Measurements from ENCODE around the gene HUS1. TPM values are rescaled to one million over a fixed set of nuclear protein-coding genes. Genes with fewer than 3 reads are reported as not detected.

HUS1 gene
- total RNA-seq, 2 donors from 2014 or later, result 15.2 to 16.9 TPM

GRCh38 chr7:47940088-47941013 lies 39.1 kb downstream of the HUS1 start:
- H3K36me3 ChIP-seq (replicated peaks in 1 of 2; ENCODE audit: insufficient read depth in 1 of 2, low read depth in 2 of 2), result no peaks in the 10 kb centered on the region
- intact Hi-C loops (cut with DNase I), result loop anchor here (5.0 kb wide), 1 partner anchor 217 kb away; no protein-coding TSS in a partner anchor
- no peak for TF ChIP-seq POLR2A (IDR thresholded peaks at IDR 0.05)
- TF ChIP-seq CTCF (IDR thresholded peaks at IDR 0.05), result no peak
- no peak overlapping the region for H3K4me3 ChIP-seq
- H3K4me1 ChIP-seq, result no peaks in the 10 kb centered on the region
- H3K27me3 ChIP-seq, result no peaks in the 10 kb centered on the region
- DNase-seq (no peak), ATAC-seq (peak; percentile 31)
- H3K27ac ChIP-seq, result peak overlapping the region in 2 of 4 donors; percentile 5 to 13
- H3K9me3 ChIP-seq, result no peaks in the 10 kb centered on the region
- WGBS, 2 donors, result 76 to 82% methylated on average over 14 of the region's 14 CpGs

- Histone ChIP-seq H3K36me3 (replicated peaks in 1 of 2; ENCODE audit: insufficient read depth in 1 of 2, low read depth in 2 of 2) (no peaks in the 10 kb centered on the region), H3K27me3 (no peaks in the 10 kb centered on the region), H3K27ac (no peak overlapping the region), H3K4me1 (no peaks in the 10 kb centered on the region), H3K4me3 (no peak overlapping the region), H3K9me3 (no peaks in the 10 kb centered on the region)
- TF ChIP-seq CTCF (IDR thresholded peaks at IDR 0.05), result no peak
- TF ChIP-seq POLR2A (IDR thresholded peaks at IDR 0.05), result no peak
- ATAC-seq (no peak), DNase-seq (no peak)
- 76 to 80% methylated on average over 6 to 7 of the region's 7 CpGs for WGBS, 2 donors
- intact Hi-C loops (cut with DNase I), result loop anchor here (5.0 kb wide), 1 partner anchor 218 kb away; no protein-coding TSS in a partner anchor
Measured at GRCh38 chr7:47939425-47940036, 39.9 kb downstream of the HUS1 start.

- no peak for TF ChIP-seq CTCF (IDR thresholded peaks at IDR 0.05)
- no peak for TF ChIP-seq POLR2A (IDR thresholded peaks at IDR 0.05)
- 72 to 82% methylated on average over 3 to 6 of the region's 6 CpGs for WGBS, 2 donors
- no peaks in the 10 kb centered on the region for H3K27me3 ChIP-seq
- no peak for DNase-seq
- no peaks in the 10 kb centered on the region for H3K36me3 ChIP-seq (replicated peaks in 1 of 2; ENCODE audit: insufficient read depth in 1 of 2, low read depth in 2 of 2)
- H3K27ac ChIP-seq, result no peak overlapping the region
- no peaks in the 10 kb centered on the region for H3K4me1 ChIP-seq
- H3K4me3 ChIP-seq, result no peak overlapping the region
- intact Hi-C loops (cut with DNase I), result no loop called here
- no peak for ATAC-seq
- H3K9me3 ChIP-seq, result no peaks in the 10 kb centered on the region
Measured at GRCh38 chr7:47938574-47939165, 40.7 kb downstream of the HUS1 start.

- Histone ChIP-seq H3K4me1 (no peaks in the 10 kb centered on the region), H3K9me3 (no peaks in the 10 kb centered on the region), H3K4me3 (no peak overlapping the region), H3K36me3 (replicated peaks in 1 of 2; ENCODE audit: insufficient read depth in 1 of 2, low read depth in 2 of 2) (no peaks in the 10 kb centered on the region), H3K27me3 (no peaks in the 10 kb centered on the region), H3K27ac (no peak overlapping the region)
- ATAC-seq, result no peak
- TF ChIP-seq POLR2A (IDR thresholded peaks at IDR 0.05) (no peak), CTCF (IDR thresholded peaks at IDR 0.05) (no peak)
- intact Hi-C loops (cut with DNase I), result no loop called here
- DNase-seq, result no peak
- WGBS, 2 donors, result 71 to 80% methylated on average over 6 to 11 of the region's 11 CpGs
Measured at GRCh38 chr7:47937711-47938573, 41.5 kb downstream of the HUS1 start.

All from body of pancreas (tissue), 4 donors.